HG03460 (cell line): ENCODE measurements around the gene RIN3.

ENCODE experiments used
- ATAC-seq: cut with Tn5 transposase; IDR thresholded peaks from one replicate; pipeline ENCODE4 v1.9.1; 2021; ENCODE audit not compliant: unreplicated experiment

Gene RIN3

DNA sequence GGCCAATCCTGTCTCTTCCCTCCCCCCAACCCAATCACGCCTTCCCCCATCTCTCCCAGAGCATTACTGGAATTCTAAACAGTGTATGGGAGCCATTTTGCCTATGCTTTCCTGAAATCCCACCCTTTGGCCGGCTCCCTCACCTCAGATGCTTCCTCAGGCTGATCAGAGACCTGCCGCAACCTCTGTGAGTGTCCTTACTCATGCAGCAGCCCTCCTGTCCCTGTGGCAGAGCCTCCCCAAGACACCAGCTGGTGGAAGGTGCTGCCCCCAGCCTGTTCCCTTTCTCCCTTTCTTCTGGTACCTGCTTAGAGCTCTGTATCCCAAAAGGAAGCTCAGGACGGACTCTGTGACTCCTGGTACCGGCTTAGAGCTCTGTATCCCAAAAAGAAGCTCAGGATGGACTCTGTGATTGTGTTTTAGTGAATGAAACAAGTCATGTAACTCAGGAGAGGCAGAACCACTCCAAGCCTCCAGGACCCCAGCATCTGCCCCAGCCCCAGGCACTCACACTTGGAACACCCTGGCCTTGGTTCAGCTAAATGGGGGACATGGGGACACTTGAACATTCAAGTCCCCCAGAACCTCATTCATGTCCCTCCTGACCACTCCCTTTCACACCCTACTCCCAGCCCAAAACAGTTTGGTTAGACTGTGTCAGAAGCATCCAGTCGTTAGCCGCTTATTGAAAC, 29.3 kb upstream of the RIN3 start:
- no peak for ATAC-seq

DNA sequence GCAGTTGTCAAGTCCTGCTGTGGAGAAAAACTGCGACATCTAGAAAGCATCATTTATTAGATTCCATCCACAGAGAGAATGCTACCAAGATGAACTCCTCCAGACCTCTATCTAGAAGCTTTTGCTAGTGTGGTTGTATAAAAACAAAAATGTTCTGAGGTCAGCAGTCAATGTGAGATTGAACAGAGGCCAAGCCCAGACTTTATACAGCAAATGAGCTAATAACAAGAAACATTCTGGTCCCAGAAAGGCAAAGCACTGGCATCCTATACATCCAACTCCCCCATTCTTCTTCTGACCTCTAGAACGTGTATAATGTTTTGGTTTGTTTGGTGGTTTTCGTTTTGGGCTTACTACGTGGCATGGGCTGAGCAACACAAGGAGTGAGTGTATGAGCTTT, 26.7 kb upstream of the RIN3 start:
- ATAC-seq = no peak

DNA sequence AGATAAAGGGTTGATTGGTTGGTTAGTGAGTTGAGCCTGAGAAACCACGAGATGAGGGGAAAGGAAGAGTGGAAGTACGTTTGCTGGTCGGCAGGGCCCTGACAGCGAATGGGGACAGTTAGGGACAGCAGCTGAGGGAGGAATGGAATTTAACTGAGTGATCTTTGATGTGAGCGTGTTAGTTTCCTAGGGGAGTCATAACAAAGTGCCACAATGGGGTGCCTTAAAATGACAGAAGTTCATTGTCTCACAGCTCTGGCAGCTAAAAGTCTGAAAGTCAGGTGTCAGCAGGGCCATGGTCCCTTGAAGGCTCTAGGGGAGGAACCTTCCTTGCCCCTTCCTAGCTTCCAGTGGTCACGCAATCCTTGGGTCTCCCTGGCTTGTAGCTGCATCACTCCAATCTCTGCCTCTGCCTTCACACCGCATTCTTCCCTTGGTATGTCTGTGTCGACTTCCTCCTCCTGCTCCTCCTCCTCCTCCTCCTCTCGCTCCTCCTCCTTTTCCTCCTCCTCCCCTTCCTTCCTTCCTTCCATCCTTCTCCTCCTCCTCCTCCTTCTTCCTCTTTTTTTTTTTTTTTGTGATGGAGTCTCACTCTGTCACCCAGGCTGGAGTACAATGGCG, 26.0 kb upstream of the RIN3 start:
- ATAC-seq = no peak

- no peak for ATAC-seq
These were observed 24.0 kb upstream of the RIN3 start for GRCh38 chr14:92489394-92490238.

DNA sequence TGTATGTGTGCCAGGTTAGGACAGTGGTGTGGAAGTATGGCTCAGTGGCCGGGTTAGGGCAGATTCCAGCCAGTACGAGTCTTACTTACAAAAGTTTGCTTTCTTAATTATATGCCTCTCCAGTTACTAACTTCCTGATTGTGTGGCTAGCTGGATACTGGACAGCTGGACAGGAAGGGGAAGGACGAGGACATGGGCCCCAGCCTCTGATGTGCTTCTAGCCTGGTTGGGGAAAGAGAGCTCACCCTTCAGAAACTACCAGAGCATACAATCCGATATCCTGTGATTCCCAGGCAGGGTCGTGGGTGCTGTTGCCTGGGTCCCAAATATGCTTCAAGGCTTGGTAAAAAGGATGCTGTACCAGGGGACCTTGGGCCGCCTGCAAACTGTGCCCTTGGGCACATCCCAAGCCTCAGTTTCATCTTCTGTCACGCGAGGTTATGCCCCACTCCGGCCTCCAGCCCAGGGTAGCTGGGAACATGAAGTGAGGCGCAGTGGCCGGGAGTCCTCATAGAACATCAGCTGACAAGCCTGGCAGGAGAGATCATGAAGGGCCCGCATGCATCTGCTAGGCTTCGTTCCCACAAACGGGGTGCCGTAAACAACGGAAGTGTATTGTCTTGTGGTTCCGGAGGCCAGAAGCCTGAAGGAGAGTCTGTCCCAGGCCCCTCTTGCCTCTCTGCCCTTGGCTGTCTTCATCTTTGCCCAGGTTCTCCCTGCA, 23.2 kb upstream of the RIN3 start:
- ATAC-seq = no peak

GRCh38 chr14:92491782-92492181, 21.8 kb upstream of the RIN3 start:
- no peak for ATAC-seq

- ATAC-seq = no peak
These were observed 21.3 kb upstream of the RIN3 start for GRCh38 chr14:92492258-92492657.

GRCh38 chr14:92493024-92493423, 20.6 kb upstream of the RIN3 start:
- no peak for ATAC-seq

- ATAC-seq = no peak
These were observed 20.1 kb upstream of the RIN3 start for GRCh38 chr14:92493492-92493891.

DNA sequence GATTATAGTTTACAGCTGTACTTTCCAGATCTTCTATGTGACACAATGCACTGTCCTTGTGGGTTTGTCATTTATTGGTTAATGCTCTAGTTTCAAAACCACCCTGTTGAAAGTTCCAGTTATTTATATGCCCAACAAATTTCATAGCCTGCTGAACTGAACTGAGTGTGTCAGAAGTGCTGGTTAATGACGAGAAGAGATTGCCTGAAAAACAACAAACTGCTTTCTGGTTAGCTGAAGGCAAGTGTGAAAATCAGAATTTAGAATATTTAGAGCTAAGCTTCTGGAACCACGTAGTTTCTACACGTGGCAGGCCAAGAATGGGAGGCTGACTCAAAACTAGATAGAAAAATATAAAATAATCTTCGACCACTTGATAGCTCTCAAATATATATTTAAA, 19.1 kb upstream of the RIN3 start:
- ATAC-seq = peak; percentile 50

DNA sequence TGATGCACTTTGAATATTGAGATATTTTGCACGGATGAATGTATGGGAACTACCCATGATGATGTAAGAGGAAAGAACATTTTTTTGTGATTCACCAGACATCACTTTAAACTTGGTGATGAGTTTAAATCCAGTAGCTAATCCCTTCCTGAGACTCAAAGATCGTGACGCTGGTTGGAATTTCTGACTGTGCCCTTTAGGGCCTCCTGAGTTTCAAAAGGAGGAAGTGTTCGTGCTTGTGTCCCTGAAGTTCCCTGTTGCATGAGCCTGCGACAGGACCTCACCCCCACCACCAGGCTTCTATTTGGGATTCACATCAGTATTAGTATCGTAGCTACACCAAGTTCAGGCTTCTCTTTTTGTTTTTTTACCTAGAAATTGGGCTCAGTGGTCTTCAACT, 18.6 kb upstream of the RIN3 start:
- ATAC-seq = no peak

GRCh38 chr14:92496191-92496857, 17.3 kb upstream of the RIN3 start:
- no peak for ATAC-seq

GRCh38 chr14:92497391-92497790, 16.2 kb upstream of the RIN3 start:
- ATAC-seq = no peak

GRCh38 chr14:92499234-92499633, 14.3 kb upstream of the RIN3 start:
- ATAC-seq = no peak

- ATAC-seq = no peak
These were observed 13.1 kb upstream of the RIN3 start for GRCh38 chr14:92500491-92500941.

DNA sequence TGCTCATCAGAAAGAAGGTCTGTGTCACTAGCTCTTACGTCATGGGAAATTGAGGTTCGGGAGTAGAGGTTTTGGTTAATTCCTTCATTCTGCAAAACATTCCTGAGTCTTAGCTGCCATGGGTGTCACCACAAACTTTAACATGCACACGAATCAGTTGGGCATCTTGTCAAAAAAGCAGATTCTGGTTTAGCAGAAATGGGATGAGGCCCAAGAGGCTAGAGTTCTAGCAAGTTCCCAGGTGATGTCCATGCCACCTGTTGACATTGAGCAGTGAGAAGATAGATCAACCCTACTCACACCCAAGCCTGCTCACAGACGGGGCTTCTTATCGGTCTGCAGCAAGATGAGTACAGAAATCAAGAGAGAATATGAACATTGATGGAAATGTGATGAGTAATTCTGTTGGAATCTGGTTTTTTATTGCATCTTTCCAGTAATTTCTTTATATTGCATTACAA, 11.7 kb upstream of the RIN3 start:
- no peak for ATAC-seq

- no peak for ATAC-seq
These were observed 10.9 kb upstream of the RIN3 start for GRCh38 chr14:92502541-92503286.

DNA sequence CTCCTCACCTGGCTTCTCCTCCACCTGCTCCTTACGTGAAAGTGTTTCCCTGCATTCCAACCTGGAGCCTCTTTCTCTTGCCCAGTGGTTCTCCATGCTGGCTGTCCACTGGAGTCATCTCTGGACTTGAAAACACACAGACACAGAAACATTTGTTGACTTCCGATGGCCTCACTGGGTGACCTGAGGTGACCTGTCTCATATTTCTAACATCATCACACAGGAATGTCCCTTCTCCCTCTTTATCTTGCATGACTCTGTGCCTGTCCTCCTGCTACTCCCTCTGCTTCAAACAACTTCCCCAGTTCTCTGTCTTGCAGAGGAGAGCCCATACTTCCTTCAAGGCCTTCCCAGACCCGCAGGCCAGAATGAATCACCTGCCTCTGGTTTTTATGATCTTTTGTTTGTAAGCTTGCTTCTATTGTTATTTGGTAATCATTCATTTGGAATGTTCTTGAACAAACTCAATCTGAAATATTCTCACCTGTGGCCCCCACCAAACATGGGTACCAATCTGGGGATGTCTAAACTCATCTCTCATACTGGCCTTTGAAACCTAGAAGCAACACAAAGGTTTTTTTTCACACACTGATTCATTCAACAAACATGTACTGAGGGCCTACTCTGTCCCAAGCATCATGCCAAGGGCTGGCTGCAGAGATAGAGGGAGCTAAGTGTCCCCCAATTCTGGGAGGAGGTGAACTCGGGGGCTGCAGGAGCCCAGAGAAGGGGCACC, 9.7 kb upstream of the RIN3 start:
- no peak for ATAC-seq

GRCh38 chr14:92505826-92506225, 7.8 kb upstream of the RIN3 start:
- ATAC-seq = no peak
